ENCODE measurements around the gene FGF18. TPM values are rescaled to one million over a fixed set of nuclear protein-coding genes. Genes with fewer than 3 reads are reported as not detected.

The FGF18 gene
- total RNA-seq, 2 experiments from 2014 or later = 0.31 to 0.33 TPM

DNA sequence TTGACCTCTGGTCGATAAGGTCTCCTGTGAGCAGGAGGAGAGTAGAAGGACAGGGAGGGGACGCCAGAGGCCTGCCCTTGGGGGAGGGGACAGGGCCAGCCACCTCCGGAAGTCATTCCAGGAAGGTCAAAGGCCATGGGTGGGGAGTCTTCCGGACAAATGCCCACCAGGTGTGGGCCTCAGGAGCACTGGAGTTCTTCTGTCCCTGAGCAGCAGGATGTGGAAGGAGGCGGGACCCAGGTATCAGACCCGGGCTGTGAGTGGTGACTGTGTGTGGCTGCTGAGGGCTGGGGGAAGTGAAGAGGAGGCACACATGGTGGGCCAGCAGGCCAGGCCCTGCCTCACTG, 13.9 kb downstream of the FGF18 start:
- TF ChIP-seq, protein P1, sequence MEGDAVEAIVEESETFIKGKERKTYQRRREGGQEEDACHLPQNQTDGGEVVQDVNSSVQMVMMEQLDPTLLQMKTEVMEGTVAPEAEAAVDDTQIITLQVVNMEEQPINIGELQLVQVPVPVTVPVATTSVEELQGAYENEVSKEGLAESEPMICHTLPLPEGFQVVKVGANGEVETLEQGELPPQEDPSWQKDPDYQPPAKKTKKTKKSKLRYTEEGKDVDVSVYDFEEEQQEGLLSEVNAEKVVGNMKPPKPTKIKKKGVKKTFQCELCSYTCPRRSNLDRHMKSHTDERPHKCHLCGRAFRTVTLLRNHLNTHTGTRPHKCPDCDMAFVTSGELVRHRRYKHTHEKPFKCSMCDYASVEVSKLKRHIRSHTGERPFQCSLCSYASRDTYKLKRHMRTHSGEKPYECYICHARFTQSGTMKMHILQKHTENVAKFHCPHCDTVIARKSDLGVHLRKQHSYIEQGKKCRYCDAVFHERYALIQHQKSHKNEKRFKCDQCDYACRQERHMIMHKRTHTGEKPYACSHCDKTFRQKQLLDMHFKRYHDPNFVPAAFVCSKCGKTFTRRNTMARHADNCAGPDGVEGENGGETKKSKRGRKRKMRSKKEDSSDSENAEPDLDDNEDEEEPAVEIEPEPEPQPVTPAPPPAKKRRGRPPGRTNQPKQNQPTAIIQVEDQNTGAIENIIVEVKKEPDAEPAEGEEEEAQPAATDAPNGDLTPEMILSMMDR (IDR thresholded peaks at IDR 0.05) = no peak
- ChIA-PET POLR2A (no interaction called here), CTCF (no interaction called here)
- Mint-ChIP-seq H3K36me3 (ENCODE audit: low read depth) (no peaks in the 10 kb centered on the region), H3K4me3 (no peak overlapping the region), H3K27me3 (no peaks in the 10 kb centered on the region), H3K27ac (no peak overlapping the region), H3K4me1 (ENCODE audit: low read depth) (no peaks in the 10 kb centered on the region), H3K9me3 (no peaks in the 10 kb centered on the region)
- H3K36me3 ChIP-seq (ENCODE audit: insufficient read depth, low read length) = no peaks in the 10 kb centered on the region
- H3K4me3 ChIP-seq (ENCODE audit: low read length) = no peak overlapping the region
- no peak overlapping the region for H3K27ac ChIP-seq (ENCODE audit: low read depth in 1 of 2, low read length in 2 of 2)
- intact Hi-C loops (cut with DNase I, micrococcal nuclease) = no loop called here
- DNase-seq = no peak
- H3K27me3 ChIP-seq (ENCODE audit: control insufficient read depth in 1 of 2, insufficient read depth in 2 of 2, low read length in 2 of 2) = no peaks in the 10 kb centered on the region
- ATAC-seq (ENCODE audit: poor library complexity) = no peak
- H3K9me3 ChIP-seq (ENCODE audit: control insufficient read depth in 1 of 2, insufficient read depth in 1 of 2, low read length in 2 of 2) = no peaks in the 10 kb centered on the region
- no peaks in the 10 kb centered on the region for H3K4me1 ChIP-seq (ENCODE audit: insufficient read depth, low read length)

DNA sequence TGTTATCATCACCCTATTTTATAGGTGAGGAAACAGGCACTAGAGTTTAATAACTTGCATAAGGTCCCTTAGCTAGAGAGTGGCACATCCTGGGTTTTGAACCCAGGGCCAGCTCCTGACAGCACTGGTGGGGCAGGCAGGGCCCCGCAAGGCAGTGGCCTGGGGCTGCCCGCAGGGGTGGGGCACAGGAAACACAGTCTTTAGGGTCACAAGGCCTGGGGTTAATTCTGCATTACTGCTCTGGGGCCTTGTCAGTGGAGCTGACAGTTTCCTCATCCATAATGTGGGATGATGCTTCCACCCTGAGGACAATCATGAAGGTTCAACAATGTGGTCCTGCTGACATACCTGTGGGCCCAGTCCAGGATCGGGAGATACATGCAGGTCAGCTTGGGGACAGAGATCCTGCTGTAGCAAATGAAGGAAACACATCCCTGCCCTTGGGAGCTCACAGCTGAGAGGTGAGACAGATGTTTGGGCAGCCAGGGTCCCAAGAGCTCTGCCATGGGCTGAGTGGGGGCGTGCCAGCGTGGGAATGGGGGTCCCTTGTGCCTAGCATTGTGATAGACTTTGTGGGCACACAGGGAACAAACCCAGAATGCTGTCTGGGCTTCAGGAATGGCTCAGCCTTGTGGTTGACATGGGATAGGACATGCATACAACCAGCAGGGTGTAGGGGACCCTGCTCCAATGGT, 14.7 kb downstream of the FGF18 start:
- intact Hi-C loops (cut with DNase I, micrococcal nuclease) = no loop called here
- POLR2A ChIA-PET = no interaction called here
- Histone ChIP-seq H3K27me3 (ENCODE audit: control insufficient read depth in 1 of 2, insufficient read depth in 2 of 2, low read length in 2 of 2) (no peaks in the 10 kb centered on the region), H3K4me3 (ENCODE audit: low read length) (no peak overlapping the region), H3K27ac (ENCODE audit: low read depth in 1 of 2, low read length in 2 of 2) (no peak overlapping the region), H3K36me3 (ENCODE audit: insufficient read depth, low read length) (no peaks in the 10 kb centered on the region), H3K9me3 (ENCODE audit: control insufficient read depth in 1 of 2, insufficient read depth in 1 of 2, low read length in 2 of 2) (no peaks in the 10 kb centered on the region), H3K4me1 (ENCODE audit: insufficient read depth, low read length) (no peaks in the 10 kb centered on the region)
- CTCF ChIA-PET = no interaction called here
- Mint-ChIP-seq H3K9me3 (no peaks in the 10 kb centered on the region), H3K36me3 (ENCODE audit: low read depth) (no peaks in the 10 kb centered on the region), H3K4me1 (ENCODE audit: low read depth) (no peaks in the 10 kb centered on the region), H3K27ac (no peak overlapping the region), H3K4me3 (no peak overlapping the region), H3K27me3 (no peaks in the 10 kb centered on the region)
- no peak for ATAC-seq (ENCODE audit: poor library complexity)
- TF ChIP-seq, protein P1 (IDR thresholded peaks at IDR 0.05) = no peak
- DNase-seq = no peak

DNA sequence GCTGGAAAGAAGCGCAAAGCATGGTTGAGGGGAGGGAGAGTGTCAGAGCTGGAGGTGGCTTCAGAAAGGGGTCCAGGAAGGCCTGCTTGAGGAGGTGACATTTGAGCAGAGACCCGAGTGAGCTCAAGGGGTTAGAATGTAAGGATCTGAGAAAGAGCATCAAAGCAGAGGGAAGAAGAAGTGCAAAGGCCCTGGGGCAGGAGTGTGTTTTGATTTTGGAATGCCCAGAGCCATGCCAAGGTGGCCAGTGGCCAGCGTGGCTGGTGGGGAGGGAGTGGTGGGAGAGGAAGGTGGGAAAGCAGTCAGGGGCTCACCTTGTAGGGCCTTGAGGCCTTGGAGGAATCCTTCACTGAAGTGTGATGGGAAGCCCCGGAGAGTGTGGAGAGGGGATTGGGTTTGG, 15.4 kb downstream of the FGF18 start:
- Mint-ChIP-seq H3K27ac (no peak overlapping the region), H3K4me1 (ENCODE audit: low read depth) (no peaks in the 10 kb centered on the region), H3K36me3 (ENCODE audit: low read depth) (no peaks in the 10 kb centered on the region), H3K27me3 (no peaks in the 10 kb centered on the region), H3K4me3 (no peak overlapping the region), H3K9me3 (no peaks in the 10 kb centered on the region)
- Histone ChIP-seq H3K27ac (ENCODE audit: low read depth in 1 of 2, low read length in 2 of 2) (no peak overlapping the region), H3K4me3 (ENCODE audit: low read length) (no peak overlapping the region), H3K36me3 (ENCODE audit: insufficient read depth, low read length) (no peaks in the 10 kb centered on the region), H3K9me3 (ENCODE audit: control insufficient read depth in 1 of 2, insufficient read depth in 1 of 2, low read length in 2 of 2) (no peaks in the 10 kb centered on the region), H3K27me3 (ENCODE audit: control insufficient read depth in 1 of 2, insufficient read depth in 2 of 2, low read length in 2 of 2) (no peaks in the 10 kb centered on the region), H3K4me1 (ENCODE audit: insufficient read depth, low read length) (no peaks in the 10 kb centered on the region)
- intact Hi-C loops (cut with DNase I, micrococcal nuclease) = no loop called here
- TF ChIP-seq, protein P1 (IDR thresholded peaks at IDR 0.05) = no peak
- ATAC-seq (ENCODE audit: poor library complexity) (no peak), DNase-seq (no peak)
- CTCF ChIA-PET = no interaction called here
- POLR2A ChIA-PET = no interaction called here
